ENCODE data around the gene DGCR6L.

DNA sequence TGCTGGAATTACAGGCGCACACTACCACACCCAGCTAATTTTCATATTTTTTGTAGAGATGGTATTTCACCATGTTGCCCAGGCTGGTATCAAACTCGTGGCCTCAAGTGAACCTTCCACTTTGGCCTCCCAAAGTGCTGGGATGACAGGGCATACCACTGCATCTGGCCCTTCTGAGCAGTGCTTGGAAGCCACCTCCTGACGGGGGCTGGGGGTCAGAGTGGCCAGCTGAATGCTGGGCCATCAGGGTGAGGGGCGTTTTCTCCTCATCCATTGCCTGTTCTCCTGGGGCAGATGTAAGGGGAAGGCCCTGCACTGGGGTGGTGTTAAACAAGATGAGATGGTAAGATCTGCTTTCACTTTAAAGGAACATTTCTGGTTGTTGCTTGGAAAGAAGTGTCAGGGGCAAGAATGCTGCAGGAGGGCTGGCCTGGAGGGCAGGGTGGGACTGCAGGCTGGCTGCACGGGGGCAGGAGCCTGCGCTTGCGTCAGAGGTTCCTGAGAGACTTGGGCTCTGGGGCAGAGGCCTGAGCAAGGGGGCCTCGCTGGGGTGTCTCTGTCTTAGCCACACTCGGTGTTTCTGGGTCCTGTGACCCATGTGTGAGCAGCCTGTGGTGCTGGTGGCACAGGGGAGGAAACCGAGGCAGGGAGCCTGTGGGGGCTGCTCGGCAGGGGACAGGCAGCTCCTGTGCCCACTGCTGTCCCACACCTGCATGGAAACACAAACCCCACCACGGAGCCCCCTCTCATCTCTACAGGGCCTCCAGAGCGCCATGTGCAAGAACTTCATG, 17.2 kb downstream of the DGCR6L start:
- TF ChIP-seq CTCF (conservative IDR thresholded peaks at IDR 0.05; ENCODE audit: low read depth, low read length), result no peak
- no peak for TF ChIP-seq EZH2 (IDR thresholded peaks at IDR 0.05; ENCODE audit: borderline replicate concordance, low read depth, low read length, poor library complexity, severe bottlenecking)

Data from A673 (cell line).